Activated T-helper 1 cell treated with Interleukin-2 at 50 U/mL for 16 hours (primary cell): ENCODE measurements around the gene LEPROT.
"Not testable (repeated sequence)": the region's sequence is repeated elsewhere in the genome, so short reads cannot be mapped to it uniquely, and the experiment has no call there.

Experiments used
- DNase-seq: peaks from one replicate; pipeline ENCODE4 v3.0.0-alpha.2; 2020; ENCODE audit warnings: low read depth

Gene LEPROT

DNA sequence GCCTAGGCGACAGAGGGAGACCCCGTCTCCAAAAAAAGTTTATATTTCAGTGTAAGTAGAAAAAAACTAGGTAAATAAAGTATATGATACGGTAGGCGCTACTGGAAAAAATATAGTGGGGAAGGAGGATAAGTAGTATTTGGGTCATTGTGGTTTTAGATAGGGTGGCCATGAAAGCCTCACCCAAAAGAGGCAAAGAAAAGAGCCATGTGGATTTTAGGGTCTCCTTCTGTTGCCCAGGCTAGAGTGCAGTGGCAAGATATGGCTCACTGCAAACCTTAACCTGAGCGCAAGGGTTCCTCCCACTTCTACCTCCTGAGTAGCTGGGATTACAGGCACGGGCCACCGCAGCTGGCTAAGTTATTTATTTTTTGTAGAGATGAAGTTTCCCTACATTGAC is 17.1 kb downstream of the LEPROT start:
- no peak for DNase-seq

DNA sequence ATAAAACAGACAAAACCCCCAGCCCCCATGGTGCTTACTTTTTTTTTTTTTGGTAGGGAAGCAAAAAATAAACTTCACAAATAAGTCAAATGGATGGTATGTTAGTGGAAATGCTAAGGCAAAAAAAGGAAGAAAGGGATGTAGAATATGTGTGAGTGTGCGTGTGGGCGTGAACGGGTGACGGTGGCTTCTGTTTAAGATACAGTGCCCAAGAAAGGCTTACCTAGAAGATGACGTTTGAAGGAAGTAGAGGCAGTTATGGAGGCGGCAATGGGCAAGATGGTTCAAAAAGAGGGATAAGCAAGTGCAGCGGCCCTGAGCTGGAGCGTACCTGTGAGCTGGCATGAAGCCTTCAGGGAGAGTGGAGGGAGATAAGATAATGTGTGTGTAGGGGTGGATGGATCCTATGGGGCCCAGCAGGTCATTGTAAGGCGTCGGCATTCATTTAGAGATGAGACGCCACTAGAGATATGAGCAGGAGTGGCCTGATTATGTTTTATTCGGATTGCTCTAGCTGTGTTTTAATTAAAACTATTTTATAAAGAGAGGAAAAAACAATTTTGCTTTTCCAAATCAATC is 19.9 kb downstream of the LEPROT start:
- DNase-seq, result no peak

DNA sequence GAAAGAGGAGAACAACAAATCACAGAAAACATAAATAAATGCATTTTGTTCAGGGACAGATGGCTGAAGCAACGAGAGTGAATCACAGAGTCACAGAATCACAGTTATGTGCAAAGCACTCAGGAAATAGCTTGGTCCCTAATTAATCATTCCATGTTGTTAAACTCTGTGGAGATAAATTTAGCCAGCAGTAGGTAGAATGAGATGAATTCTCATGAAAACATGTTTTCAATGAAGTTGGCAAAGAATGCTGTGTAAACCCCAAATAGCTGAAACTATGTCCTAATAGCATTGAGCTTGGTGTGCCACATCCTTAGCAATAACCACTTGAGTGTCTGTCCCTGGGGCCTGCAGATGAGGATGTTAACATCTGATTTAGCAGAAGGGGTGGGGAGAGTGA is 20.4 kb downstream of the LEPROT start:
- no peak for DNase-seq

DNA sequence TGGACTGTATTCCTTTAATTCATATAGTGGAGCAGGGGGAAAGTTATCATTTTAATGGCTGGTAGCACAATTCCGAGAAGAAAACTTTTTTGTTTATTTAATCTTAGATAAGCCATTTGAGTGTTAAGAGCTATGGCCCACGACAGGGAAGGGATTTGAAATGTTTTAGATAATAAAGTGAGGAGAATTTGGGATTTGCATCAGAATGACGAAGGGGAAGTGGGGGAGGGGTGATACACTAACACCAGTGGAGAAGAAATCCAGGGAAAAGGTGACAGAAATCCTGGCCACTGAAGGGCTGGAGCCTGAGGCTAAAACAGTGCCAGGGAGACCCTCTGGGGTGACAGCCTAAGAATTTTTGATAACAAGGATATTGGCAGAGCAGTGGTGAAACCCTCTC is 21.0 kb downstream of the LEPROT start:
- no peak for DNase-seq

DNA sequence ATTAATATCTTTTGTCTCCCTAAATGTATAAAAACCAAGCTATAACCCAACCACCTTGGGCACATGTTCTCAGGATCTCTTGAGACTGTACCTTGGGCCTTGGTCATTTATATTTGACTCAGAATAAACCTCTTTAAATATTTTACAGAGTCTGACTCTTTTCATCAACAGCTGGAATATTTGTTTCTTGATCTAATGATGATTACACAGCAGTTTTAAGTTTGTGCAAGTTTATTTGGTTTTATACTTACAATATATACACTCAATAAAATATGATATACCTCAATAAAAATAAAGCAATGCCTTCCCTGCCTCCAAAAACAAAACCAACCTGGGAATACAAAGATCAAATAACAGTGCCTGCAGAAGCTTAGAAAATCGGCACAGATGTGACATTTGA is 22.0 kb downstream of the LEPROT start:
- DNase-seq, result no peak

DNA sequence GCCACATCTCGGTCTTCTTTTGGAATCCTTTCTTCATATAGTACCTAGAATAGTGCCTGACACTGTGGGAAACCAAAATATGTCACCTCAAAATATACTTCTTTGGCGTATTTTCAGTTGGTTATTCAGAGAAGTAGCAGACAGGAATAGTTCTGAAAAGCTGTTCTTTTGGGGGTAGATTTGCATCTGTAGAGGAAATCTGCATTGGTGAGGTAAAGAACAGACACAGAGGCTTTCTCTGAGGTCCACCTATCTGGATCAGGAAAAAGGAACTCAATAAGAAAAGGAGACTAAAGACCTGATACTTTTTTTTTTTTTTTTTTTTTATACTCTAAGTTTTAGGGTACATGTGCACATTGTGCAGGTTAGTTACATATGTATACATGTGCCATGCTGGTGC is 23.2 kb downstream of the LEPROT start:
- no peak for DNase-seq

DNA sequence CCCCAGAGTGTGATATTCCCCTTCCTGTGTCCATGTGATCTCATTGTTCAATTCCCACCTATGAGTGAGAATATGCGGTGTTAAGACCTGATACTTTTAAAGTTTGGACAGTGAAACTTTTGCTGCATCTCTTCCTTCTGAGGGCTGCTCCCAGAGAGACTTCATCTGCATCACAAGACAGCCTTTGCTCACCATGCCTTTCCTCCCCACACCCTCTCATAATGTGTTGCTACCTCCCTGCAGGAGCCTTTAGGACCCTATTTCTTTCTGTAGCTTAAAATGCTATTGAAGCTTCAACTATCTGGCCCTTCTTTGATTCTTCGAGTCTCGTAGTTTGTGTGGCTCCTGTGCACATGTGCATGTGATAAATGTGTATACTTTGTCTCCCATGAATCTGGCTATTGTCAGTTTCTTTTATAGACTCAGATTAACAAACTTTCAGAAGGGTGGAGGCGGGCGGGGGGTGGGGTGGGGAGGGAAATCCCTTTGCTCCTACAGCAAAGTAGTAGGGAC is 23.7 kb downstream of the LEPROT start:
- no peak for DNase-seq

DNA sequence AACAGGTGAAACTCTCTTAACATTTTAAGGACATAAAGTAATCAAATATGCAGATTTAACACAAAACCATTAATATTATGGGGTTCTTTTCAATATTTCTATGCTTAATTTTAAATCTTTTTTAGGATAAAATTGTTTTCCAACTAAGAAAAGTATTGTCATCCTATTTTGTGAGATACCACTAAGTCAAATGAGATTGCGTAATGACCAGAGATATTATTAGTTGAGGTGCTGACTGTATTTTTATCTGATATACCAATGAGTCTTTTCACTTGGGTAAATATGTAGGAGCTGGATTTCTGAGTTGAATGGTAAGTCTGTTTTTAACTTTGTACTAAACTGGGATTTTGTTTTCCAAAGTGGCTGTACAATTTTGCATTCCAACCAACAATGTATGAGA is 25.4 kb downstream of the LEPROT start:
- DNase-seq, result no peak

DNA sequence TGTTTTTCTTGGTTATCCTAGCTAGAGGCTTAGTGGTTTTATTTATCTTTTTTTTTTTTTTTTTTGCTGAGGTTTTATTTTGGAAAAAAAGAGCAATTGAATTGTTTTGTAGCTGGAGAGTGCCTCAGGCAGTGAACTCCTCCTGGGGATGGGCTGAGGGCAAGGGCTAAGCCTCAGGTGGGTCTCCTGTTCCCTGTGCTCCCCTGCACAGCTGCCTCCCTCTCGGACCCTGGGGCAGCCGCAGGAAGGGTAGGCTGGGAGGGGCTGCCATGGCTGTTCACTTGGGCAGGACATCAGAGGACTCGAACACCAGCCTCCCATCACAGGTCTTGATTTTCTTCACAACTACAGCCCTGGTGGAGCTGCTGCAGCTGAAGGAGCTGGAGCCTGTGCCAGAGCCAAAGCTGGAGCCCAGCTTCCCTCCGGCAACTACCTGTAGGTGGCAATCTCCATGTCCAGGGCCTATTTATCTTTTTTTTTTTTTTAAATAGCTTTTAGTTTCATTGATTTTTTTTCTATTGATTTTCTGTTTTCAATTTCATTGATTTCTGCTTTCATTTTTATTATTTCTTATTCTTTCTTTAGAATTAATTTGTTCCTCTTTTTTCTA is 28.9 kb downstream of the LEPROT start:
- no peak for DNase-seq

DNA sequence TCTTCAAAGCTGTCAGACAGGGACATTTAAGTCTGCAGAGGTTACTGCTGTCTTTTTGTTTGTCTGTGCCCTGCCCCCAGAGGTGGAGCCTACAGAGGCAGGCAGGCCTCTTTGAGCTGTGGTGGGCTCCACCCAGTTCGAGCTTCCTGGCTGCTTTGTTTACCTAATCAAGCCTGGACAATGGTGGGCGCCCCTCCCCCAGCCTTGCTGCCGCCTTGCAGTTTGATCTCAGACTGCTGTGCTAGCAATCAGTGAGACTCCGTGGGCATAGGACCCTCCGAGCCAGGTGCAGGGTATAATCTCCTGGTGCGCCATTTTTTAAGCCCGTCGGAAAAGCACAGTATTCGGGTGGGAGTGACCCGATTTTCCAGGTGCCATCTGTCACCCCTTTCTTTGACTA is 35.2 kb downstream of the LEPROT start:
- not testable (repeated sequence) for DNase-seq

DNA sequence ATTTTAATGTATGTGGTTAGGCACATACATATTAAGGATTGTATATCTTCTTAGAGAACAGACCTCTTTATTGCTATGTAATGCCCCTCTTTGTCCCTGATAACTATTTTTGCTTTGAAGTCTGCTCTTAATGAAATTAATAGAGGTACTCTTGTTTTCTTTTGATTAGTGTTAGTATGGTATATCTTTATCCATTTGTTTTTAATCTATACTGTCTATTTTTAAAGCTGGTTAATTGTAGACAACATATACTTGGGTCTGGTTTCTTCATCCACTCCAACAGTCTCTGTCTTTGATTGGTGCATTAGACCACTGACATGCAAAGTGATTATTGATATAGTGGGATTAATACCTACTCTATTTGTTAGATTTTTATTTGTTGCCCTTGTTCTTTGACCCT is 36.0 kb downstream of the LEPROT start:
- DNase-seq, result no peak

DNA sequence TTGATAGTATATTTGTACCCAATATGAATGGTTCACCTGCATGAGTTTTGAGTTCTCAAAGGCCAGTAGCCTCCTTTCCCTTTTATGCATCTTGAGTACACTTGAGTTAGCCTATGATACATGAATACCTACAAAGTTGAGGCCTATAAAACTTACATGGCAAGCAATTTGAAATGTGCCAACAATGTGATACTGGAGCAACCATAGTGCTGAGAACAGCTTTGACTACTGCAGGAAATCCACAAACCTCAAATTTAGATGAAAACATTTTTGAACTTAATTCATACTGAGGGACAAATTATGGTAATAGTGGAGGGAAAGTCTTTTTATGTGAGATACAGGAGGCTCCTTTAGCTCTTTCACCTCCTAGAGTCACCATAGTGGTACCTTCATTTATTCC is 37.4 kb downstream of the LEPROT start:
- no peak for DNase-seq

DNA sequence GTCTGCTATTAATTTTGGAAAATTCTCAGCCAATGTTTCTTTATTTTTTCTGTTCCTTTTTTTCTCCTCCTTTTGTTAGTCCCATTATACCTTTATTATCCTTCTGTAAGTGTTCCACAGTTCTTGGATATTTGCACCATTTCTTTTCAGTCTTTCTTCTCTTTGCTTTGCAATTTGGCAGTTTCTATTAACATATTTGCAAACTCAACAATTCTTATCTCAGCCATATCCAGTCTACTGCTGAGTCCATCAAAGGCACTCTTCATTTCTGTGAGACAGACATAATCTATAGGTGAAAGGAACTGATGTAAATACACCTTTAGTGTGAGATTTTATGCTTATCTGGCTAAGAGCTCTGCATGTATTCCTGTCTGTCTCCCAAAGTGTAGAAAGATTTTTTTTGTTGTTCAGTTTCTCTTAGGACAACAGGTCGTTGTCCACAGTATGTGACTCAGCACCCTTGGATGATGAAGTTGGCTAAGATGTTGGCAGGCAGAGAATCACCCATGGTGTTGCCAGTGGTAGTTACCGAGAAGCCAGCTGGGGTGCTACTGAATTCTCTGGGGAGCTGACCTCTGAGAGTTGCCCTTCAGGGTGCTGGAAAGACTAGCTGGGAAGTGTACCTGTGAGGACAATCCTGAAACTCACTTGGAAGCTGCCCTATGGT is 38.4 kb downstream of the LEPROT start:
- DNase-seq, result no peak

DNA sequence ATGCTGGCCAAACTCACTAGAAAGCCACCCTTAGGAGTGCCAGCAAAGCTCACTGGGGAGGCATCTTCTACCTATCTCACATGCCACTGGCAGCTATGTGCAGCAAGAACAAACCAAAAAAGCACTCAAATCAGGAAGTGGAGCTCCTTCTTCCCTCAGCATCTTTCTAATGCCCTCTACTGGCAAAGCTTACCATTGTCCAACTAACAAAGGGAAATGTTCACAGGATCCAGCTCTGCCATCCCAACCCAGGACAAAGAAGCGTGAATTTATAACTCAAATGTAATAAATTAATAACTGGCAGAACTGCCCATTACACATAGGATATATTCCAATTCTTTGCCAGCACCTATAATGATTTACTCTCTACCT is 38.9 kb downstream of the LEPROT start:
- no peak for DNase-seq

DNA sequence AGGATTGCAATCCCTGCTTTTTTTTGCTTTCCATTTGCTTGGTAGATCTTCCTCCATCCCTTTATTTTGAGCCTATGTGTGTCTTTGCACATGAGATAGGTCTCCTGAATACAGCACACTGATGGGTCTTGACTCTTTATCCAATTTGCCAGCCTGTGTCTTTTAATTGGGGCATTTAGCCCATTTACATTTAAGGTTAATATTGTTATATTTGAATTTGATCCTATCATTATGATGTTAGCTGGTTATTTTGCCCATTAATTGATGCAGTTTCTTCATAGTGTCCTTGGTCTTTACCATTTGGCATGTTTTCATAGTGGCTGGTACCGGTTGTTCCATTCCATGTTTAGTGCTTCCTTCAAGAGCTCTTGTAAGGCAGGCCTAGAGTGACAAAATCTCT is 45.4 kb downstream of the LEPROT start:
- DNase-seq, result not testable (repeated sequence)

DNA sequence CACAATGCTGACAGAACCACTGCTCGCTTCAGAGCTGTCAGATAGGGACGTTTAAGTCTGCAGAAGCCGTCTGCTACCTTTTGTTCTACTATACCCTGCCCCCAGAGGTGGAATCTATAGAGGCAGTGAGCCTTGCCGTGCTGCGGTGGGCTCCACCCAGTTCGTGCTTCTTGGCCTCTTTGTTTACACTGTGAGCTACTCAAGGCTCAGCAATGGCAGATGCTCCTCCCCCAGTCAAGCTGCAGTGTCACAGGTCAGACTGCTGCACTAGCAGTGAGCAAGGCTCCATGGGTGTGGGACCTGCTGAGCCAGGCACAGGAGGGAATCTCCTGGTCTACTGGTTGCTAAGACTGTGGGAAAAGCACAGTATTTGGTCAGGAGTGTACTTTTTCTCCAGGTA is 47.1 kb downstream of the LEPROT start:
- no peak for DNase-seq

DNA sequence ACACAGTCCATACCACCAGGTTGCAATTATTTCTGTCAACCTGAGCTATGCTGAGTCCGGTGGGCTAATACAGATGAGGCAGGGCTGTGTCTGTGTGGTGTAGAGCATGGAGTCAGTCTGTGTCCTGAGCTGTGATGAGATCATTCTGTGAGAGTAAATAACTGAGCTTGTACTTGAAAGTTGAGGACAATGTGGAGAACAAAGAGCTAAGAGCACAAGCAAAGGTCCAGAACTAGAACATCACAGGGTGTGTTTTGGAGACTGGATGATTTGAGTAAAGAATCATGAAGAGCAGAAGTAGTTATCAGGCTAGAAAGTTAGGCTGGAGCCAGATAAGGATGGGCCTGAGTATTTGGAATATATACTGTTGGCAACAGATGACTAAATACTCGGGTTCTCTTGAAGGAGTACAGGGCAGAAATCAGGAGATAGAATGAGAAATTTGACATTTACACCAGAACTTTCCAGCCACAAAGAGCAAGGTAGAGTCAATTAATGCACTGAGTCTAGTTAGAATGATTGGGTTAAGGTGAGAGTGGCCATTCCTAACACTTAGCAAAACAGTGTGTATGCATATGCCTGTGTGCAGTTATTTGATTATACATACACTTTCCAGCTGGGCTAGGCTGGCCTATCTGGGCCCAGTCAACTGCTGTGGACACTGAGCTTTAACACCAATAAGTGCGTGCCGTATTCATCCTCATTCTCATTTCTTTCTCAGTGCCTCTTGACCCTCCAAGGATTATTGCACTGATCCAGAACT is 48.8 kb downstream of the LEPROT start:
- no peak for DNase-seq

DNA sequence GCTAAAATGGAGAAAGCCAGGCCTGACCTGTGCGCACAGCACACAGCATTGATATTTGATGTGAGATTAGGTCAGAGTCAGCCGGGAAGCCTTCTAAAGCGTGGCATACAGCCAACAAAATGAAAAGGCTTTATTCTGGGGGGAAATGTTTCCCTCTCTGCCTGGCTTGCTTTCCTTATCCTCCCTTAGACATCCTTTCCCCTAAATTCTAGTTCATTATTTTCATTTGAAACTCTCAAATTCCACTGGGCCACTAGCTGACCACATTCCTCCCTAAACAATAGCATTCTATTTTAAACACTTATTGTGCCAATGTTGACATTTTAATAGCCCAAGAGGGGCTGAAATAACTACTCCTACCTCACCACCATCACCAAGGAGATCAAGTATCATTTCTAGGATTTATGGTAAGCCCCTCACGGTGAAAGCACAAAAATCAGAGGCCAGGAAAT is 49.4 kb downstream of the LEPROT start:
- DNase-seq, result no peak

DNA sequence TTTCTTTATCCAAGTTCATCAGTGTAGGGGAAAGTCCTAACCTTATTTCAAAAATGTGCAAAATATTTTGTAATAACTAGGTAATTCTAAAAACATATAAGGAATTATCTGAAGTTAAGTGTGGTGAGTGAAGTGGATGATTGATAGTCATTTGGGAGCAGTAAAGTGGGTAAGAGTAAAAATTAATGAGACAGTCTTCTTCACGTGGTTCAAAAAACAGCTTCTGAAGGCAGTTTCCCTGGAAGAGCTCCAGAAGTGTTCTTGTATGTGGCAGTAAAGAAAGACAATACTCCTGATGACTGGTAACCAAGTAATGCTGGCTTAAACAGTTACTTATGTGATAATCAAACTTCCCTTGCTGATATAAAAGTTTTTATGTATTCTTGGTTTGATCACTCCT is 50.3 kb downstream of the LEPROT start:
- DNase-seq, result no peak

DNA sequence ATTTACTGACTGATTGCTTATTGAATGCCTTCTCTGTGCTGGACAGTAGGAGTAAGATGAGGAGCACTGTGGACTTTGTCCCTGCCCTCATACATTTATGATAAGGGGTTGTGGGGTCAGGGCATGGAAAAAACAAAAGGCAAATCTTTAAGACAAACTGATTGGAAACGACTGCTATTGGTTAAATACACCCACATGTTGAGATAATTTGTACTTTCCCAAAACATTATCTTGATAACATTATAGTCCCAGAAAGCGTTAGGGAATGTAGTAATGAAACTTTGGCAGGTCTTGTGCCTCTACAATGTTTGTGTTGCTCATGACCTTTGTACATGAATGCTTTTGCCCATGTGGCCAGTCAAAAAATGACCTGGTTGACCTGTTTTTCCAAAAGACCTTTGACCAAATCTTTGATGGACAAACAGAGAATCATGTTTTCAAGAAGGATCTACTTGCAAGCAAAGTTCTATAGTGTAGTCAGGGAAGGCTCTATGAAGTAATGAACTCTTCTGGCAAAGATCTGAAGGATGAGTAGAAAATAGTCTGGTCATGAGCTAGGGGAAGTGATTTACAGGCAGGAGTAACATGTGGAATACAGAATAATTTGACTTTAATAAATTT is 50.9 kb downstream of the LEPROT start:
- no peak for DNase-seq

DNA sequence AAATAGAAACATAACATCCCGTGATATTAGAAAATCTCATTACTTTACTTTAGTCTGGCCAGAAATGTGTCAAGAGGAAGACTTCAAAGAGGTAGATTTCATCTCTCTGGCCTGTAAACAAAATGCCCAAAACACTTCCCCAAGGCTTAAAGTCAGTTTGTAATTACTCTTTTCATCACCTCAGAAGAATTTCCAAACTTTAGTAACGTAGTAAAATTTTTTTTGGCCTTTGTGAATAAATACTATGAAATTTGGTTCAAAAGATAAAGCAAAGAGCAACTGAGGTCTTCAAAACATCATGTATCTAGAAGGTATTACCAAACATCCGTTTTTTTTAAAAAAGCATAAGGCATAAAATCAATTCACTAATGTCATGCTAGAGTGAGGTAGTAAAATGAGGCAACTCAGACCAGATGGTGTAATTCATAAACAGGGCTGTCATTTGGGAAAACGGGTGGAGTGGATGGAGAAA is 51.4 kb downstream of the LEPROT start:
- no peak for DNase-seq

DNA sequence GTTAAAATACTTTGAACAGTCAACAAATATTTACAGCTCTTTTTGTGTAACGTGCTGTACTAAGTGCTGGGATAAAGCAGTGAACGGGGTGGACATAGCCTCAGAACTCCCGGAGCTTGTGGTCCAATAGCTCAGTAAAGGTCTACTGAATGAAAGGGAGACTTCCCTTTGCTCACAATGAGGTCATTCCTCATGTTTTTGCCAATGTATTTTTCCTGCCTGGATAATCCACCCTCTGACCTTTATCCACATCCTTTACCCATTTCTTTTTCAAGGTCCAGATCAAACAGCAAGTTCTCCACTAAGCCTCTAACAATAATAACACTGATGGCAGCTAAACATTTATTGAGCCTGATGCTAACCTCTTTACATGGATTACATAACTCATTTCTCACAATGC is 55.9 kb downstream of the LEPROT start:
- no peak for DNase-seq
